Skin epidermis (tissue), 12 donors: ENCODE results near the gene KCTD5.

ENCODE experiments used
- H3K27ac ChIP-seq, 21 experiments: fragments of 200-600 bp; sonication (generic) in 11 of 21; one replicate each; pipeline ENCODE4 v1.5.0; 2020; ENCODE audit warnings: mild to moderate bottlenecking in 3 of 21, inconsistent platforms in 2 of 21, moderate library complexity in 2 of 21
- H3K4me3 ChIP-seq, 7 experiments: fragments of 200-600 bp; sonication (generic) in 2 of 7; one replicate each; pipeline ENCODE4 v1.5.0; 2020; ENCODE audit warnings: inconsistent platforms in 2 of 7, mild to moderate bottlenecking in 2 of 7, moderate library complexity in 1 of 7

Gene KCTD5

GRCh38 chr16:2743007-2743810, 60.9 kb downstream of the KCTD5 start:
- no peak overlapping the region for H3K4me3 ChIP-seq
- H3K27ac ChIP-seq = no peak overlapping the region

DNA sequence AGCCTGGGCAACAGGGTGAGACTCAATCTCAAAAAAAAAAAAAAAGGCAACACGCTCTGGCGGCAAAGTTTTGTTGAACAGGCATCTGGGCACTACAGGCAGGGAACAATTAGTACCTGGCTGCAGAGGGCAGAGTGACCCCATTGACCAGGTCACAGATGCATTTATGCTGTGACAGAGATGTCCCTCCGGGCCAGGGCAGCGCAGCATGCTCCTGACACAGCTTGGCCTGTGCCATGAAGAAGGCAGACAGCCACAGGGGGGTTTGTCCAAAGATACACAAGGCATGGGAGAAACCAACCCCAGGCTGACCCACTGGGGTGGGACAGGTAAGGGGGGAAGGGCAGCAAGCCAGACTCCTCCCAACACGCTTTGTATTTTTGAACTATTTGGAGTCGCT, 62.4 kb downstream of the KCTD5 start:
- H3K4me3 ChIP-seq = no peak overlapping the region

DNA sequence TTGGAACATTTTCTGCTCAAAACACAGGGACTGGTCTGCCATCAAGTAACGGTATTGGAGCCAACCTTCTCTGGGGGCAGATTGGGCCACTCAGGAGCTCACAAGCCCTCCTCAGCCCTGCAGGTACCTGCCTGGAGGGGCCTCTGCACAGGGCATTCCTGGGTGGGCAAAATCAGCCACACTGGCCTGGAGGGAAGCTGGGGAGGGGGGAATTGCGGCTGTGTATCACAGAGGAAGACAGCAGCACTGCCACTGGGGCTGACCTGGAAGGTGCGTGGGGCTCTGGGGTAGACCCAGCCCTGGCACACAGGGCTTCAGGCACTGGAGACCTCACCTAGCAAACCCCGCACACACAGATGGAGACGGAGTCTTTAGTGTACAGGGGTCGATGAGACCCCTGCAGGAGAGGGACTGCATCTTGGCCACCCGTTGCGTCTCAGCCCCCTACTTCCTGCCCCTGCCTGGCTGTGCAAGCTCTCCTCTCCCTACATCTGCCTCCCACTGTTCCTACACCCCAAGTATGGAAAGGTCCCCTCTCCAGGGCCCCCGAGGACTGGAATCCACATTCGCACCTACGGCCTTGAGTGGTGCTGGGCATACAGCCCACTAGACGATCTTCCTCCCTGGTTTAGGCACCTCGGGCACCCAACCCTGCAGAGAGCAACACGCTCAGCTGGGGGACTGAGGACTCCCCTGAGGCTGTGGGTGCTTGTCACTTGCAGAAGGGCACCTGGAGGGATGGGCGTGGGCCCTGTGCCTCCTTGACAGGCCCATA, 63.0 kb downstream of the KCTD5 start:
- Histone ChIP-seq H3K27ac (no peak overlapping the region), H3K4me3 (no peak overlapping the region)

More for the DNA sequence above, 62.4 kb downstream of the KCTD5 start:
- no peak overlapping the region for H3K27ac ChIP-seq

DNA sequence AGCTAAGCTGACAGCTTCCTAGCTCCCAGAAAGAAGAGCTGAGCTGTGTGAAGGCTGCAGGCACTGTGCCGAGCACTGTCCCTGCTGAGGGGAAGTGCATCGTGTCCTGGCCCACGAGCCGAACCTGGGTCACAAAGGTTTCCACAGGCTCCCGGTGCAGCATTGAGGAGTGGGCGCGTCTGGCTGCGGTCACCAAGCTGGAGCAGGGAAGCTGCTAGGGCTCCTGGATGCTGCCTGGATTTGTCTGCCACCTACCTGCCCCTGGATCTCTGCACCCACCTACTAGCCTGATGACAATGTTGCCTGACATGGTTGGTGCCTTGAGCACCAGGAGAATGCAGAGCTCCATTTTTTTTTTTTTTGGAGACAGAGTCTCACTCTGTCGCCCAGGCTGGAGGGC, 63.6 kb downstream of the KCTD5 start:
- Histone ChIP-seq H3K27ac (no peak overlapping the region), H3K4me3 (no peak overlapping the region)

DNA sequence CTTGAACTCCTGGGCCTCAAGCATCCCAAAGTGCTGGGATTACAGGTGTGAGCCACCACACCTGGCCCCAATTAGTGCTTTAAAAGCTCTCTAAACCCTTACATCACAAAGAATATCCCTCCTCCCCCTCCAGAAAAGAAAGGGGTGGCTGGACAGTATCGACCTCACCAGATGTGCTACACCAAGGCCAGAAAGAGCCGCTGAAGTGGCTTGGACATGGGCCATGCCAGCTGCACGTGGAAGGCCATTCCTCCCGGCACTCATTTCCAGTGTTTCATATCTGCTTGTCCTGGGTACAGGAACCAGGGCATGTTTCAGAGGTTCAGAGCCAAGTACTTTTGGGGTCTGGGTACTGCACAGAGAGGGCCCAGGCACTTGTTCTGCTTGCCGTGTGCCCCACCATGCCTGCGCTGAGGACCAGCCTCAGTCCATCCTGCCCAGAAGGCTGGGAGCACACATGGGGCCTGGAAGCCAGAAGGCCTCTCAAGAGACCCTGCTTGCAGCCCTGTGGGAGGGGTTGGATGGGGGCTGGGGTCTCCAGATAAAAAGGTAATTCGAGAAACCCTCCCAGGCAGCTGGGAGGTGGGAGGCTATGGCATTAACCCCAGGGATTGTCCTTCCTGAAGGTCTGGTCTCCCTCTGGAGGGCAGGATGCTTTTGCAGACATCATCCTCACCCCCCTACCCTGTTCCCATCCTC, 66.6 kb downstream of the KCTD5 start:
- Histone ChIP-seq H3K4me3 (no peak overlapping the region), H3K27ac (no peak overlapping the region)

- Histone ChIP-seq H3K4me3 (no peak overlapping the region), H3K27ac (no peak overlapping the region)
Measured at GRCh38 chr16:2749476-2749875, 67.2 kb downstream of the KCTD5 start.

DNA sequence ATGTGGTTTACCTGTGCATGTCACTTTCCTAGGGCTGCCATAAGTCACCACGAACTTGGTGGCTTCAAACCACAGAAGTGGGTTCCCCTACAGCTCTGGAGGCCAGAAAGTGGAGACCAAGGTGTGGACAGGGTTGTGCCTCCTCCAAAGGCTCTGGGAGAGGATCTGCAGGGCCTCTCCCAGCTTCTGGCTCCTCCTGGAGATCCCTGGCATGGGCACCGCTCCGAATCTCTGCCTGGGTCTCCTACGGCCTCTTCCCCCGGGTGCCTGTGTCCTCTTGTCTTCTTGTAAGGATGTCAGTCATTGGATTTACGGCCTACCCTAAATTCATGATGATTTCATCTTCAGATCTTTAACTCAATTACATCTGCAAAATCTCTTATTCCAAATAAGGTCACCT, 67.6 kb downstream of the KCTD5 start:
- Histone ChIP-seq H3K27ac (no peak overlapping the region), H3K4me3 (no peak overlapping the region)

GRCh38 chr16:2751577-2752034, 69.3 kb downstream of the KCTD5 start:
- Histone ChIP-seq H3K4me3 (peak overlapping the region; percentile 61 to 96 (median 92)), H3K27ac (peak overlapping the region; percentile 90 to 100 (median 99))

GRCh38 chr16:2752035-2752849, 69.9 kb downstream of the KCTD5 start, which contains the start of gene SRRM2:
TSS of gene SRRM2 (plus strand) at chr16:2752638. CDS start at chr16:2756365, 3,727 bp downstream.
- Histone ChIP-seq H3K27ac (peak within 1 kb of the TSS; percentile 90 to 100 (median 99)), H3K4me3 (peak within 1 kb of the TSS; percentile 61 to 96 (median 92))

DNA sequence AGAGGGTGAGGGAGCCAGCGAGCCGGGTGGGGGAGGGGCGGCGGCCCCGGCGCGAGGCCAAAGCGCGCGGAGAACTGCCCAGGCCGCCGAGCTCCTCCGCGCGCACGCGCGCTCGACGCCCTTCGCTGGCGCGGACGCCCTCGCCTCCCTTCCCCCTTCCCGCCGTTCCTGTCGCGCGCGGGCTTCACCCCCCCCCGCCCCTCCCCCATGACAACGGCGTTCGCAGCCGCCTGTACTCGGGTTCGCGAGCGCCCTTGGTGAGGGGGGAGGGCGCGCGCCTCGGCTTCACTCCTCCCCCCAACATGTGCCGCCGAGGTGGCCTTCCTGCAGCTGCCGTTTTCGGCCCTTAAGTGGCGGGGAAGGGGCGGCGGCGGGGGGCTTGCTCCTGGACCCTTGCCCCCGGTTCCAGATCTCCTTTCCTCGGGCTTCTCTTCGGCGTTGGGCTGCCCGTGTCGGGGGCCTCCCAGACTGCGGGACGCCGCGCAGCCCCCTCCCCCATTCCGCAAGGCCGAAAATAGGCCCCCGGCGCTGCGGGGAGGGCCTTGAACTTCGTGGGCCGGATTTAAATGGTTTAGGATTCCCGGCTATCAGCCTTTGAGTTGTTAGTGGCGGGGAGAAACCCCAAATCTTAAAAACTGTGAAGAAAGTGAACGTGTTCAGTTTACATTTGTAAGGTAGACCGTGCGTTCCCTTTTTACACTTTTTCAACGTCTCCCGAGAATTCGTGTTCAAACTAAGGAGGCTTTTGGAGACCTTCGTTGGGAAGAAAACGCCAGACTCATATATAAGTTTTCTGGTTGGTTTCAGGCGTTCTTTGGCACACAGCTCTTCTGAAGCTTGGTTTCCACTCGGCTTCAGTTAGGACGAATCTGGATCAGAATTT, 70.8 kb downstream of the KCTD5 start:
- peak overlapping the region; percentile 61 to 96 (median 92) for H3K4me3 ChIP-seq
- H3K27ac ChIP-seq = peak overlapping the region; percentile 90 to 100 (median 99)

DNA sequence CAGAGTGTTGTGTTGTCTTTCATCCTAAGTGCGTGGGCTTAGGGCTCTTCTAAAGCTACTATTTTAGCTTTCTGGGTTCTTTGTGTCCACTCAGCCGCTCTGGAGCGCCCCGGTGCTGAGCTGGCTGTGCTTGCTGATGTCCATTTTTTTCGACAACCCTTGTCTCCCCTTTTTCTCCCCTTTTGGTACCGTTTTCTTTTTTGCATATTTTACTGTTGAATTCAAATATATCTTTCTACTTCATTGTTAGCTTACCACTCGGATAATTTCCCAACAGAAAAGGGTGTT, 71.4 kb downstream of the KCTD5 start:
- Histone ChIP-seq H3K27ac (peak overlapping the region in 19 of 21 experiments; percentile 95 to 100 (median 99)), H3K4me3 (peak overlapping the region; percentile 61 to 96 (median 92))

GRCh38 chr16:2755158-2755557, 72.8 kb downstream of the KCTD5 start:
- H3K4me3 ChIP-seq = peak overlapping the region in 3 of 7 experiments; percentile 83 to 96 (median 95)
- H3K27ac ChIP-seq = peak overlapping the region in 3 of 21 experiments; percentile 7 to 99 (median 23)

DNA sequence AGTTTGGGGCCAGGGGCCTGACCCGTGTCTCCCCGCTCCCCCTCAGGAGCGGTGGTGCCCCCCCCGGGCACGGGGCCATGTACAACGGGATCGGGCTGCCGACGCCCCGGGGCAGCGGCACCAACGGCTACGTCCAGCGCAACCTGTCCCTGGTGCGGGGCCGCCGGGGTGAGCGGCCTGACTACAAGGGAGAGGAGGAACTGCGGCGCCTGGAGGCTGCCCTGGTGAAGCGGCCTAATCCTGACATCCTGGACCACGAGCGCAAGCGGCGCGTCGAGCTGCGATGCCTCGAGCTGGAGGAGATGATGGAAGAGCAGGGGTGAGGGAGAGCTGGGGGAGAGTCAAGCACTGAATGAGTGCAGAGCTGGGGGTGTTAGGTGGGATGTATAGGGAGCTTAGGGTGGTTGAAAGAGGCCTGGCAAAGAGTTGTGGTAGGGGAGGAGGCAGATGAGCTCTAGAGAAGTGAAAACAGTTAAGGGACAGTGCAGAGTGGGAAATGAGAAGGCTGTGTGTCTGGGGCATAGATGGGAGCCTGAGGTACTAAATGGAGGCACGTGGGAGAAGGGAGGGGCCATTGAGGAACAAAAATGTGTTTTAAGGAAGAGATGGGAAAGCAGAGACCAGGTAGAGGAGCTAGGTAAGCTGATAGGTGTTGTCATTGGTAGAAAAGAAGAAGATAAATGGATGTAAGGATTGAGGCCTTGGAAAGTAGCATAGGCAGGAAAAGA, 74.1 kb downstream of the KCTD5 start:
- no peak overlapping the region for H3K4me3 ChIP-seq

DNA sequence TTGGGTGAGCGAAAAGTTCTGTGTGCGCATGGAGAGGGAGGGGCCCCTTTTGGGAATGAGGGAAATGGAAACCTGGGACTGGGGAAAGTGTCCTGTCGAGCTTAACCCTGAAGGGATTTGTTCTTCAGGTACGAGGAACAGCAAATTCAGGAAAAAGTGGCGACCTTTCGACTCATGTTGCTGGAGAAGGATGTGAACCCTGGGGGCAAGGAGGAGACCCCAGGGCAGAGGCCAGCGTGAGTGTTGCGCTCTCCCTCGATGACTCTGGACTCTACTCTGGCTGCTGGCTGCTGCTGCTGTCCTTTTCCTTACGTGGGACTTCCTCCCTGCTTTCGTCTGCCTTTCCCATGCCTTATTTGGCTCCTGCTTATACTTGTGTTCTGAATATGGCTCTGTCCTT, 75.0 kb downstream of the KCTD5 start:
- no peak overlapping the region for H3K27ac ChIP-seq

More for the DNA sequence above, 74.1 kb downstream of the KCTD5 start:
- peak overlapping the region in 1 of 21 experiments; percentile 19 for H3K27ac ChIP-seq

More for the DNA sequence above, 75.0 kb downstream of the KCTD5 start:
- no peak overlapping the region for H3K4me3 ChIP-seq
